ENCODE measurements around the gene ZDHHC11. TPM values are rescaled to one million over a fixed set of nuclear protein-coding genes. Genes with fewer than 3 reads are reported as not detected.

The ZDHHC11 gene
- polyA plus RNA-seq, 4 donors, result 4.9 to 40.5 (median 6.5) TPM

- DNase-seq (peak in 1 of 2 donors; percentile 66), FAIRE-seq (no peak)
- Histone ChIP-seq H3K4me1 (ENCODE audit: control insufficient read depth in 3 of 3, insufficient read depth in 2 of 3, low read depth in 1 of 3, low read length in 2 of 3) (peaks cover 13 to 45% (median 21%) of the 10 kb centered on the region in 3 donors), H3K36me3 (ENCODE audit: control insufficient read depth in 3 of 3, insufficient read depth in 2 of 3, low read depth in 1 of 3, low read length in 3 of 3) (peaks cover 0 to 41% (median 0%) of the 10 kb centered on the region in 3 donors), H3K4me3 (ENCODE audit: low read depth in 1 of 3, low read length in 3 of 3) (no peak overlapping the region), H3K27ac (ENCODE audit: low read depth in 1 of 3, low read length in 2 of 3) (no peak overlapping the region), H3K9me3 (ENCODE audit: control insufficient read depth in 2 of 2, insufficient read depth in 1 of 2, low read depth in 1 of 2, low read length in 1 of 2) (peaks cover 0 to 11% of the 10 kb centered on the region in 2 donors), H3K27me3 (ENCODE audit: control insufficient read depth in 3 of 3, insufficient read depth in 3 of 3, low read length in 3 of 3) (no peaks in the 10 kb centered on the region)
- WGBS, 3 donors, result 92 to 94% (median 94%) methylated on average over 23 to 24 of the region's 24 CpGs
Measured at GRCh38 chr5:760363-761058, 90.3 kb downstream of the ZDHHC11 start.

GRCh38 chr5:759781-760362 lies 90.9 kb downstream of the ZDHHC11 start:
- Histone ChIP-seq H3K4me3 (ENCODE audit: low read depth in 1 of 3, low read length in 3 of 3) (no peak overlapping the region), H3K9me3 (ENCODE audit: control insufficient read depth in 2 of 2, insufficient read depth in 1 of 2, low read depth in 1 of 2, low read length in 1 of 2) (peaks cover 0 to 11% of the 10 kb centered on the region in 2 donors), H3K27ac (ENCODE audit: low read depth in 1 of 3, low read length in 2 of 3) (peak overlapping the region in 2 of 3 donors; percentile 85 to 90), H3K27me3 (ENCODE audit: control insufficient read depth in 3 of 3, insufficient read depth in 3 of 3, low read length in 3 of 3) (no peaks in the 10 kb centered on the region), H3K4me1 (ENCODE audit: control insufficient read depth in 3 of 3, insufficient read depth in 2 of 3, low read depth in 1 of 3, low read length in 2 of 3) (peaks cover 13 to 45% (median 21%) of the 10 kb centered on the region in 3 donors), H3K36me3 (ENCODE audit: control insufficient read depth in 3 of 3, insufficient read depth in 2 of 3, low read depth in 1 of 3, low read length in 3 of 3) (peaks cover 0 to 40% (median 0%) of the 10 kb centered on the region in 3 donors)
- peak in 1 of 2 donors; percentile 27 for DNase-seq
- FAIRE-seq, result no peak
- WGBS, 3 donors, result 89 to 94% (median 91%) methylated on average over 19 to 22 of the region's 22 CpGs

- Histone ChIP-seq H3K4me3 (ENCODE audit: low read depth in 1 of 3, low read length in 3 of 3) (no peak overlapping the region), H3K27me3 (ENCODE audit: control insufficient read depth in 3 of 3, insufficient read depth in 3 of 3, low read length in 3 of 3) (no peaks in the 10 kb centered on the region), H3K9me3 (ENCODE audit: control insufficient read depth in 2 of 2, insufficient read depth in 1 of 2, low read depth in 1 of 2, low read length in 1 of 2) (peaks cover 0 to 11% of the 10 kb centered on the region in 2 donors), H3K36me3 (ENCODE audit: control insufficient read depth in 3 of 3, insufficient read depth in 2 of 3, low read depth in 1 of 3, low read length in 3 of 3) (peaks cover 0 to 37% (median 0%) of the 10 kb centered on the region in 3 donors), H3K27ac (ENCODE audit: low read depth in 1 of 3, low read length in 2 of 3) (peak overlapping the region in 2 of 3 donors; percentile 85 to 90), H3K4me1 (ENCODE audit: control insufficient read depth in 3 of 3, insufficient read depth in 2 of 3, low read depth in 1 of 3, low read length in 2 of 3) (peaks cover 13 to 45% (median 21%) of the 10 kb centered on the region in 3 donors)
- 13 to 33% (median 32%) methylated on average over 31 to 33 of the region's 33 CpGs for WGBS, 3 donors
- DNase-seq, result peak; percentile 85 to 99
- FAIRE-seq, result no peak
Measured at GRCh38 chr5:759111-759751, 91.6 kb downstream of the ZDHHC11 start.

GRCh38 chr5:758698-759053 lies 92.1 kb downstream of the ZDHHC11 start:
- DNase-seq (no peak), FAIRE-seq (no peak)
- H3K27ac ChIP-seq (ENCODE audit: low read depth in 1 of 3, low read length in 2 of 3), result peak overlapping the region; percentile 28 to 90 (median 85)

GRCh38 chr5:757931-758697 lies 92.7 kb downstream of the ZDHHC11 start:
- H3K4me1 ChIP-seq (ENCODE audit: control insufficient read depth in 3 of 3, insufficient read depth in 2 of 3, low read depth in 1 of 3, low read length in 2 of 3), result peaks cover 13 to 45% (median 21%) of the 10 kb centered on the region in 3 donors
- FAIRE-seq (no peak), DNase-seq (peak; percentile 49 to 92)
- peaks cover 0 to 11% of the 10 kb centered on the region in 2 donors for H3K9me3 ChIP-seq (ENCODE audit: control insufficient read depth in 2 of 2, insufficient read depth in 1 of 2, low read depth in 1 of 2, low read length in 1 of 2)
- WGBS, 3 donors, result 39 to 57% (median 42%) methylated on average over 21 of the region's 21 CpGs
- H3K36me3 ChIP-seq (ENCODE audit: control insufficient read depth in 3 of 3, insufficient read depth in 2 of 3, low read depth in 1 of 3, low read length in 3 of 3), result peaks cover 0 to 32% (median 0%) of the 10 kb centered on the region in 3 donors
- no peaks in the 10 kb centered on the region for H3K27me3 ChIP-seq (ENCODE audit: control insufficient read depth in 3 of 3, insufficient read depth in 3 of 3, low read length in 3 of 3)
- H3K4me3 ChIP-seq (ENCODE audit: low read depth in 1 of 3, low read length in 3 of 3), result no peak overlapping the region
- H3K27ac ChIP-seq (ENCODE audit: low read depth in 1 of 3, low read length in 2 of 3), result peak overlapping the region; percentile 28 to 90 (median 85)

More at GRCh38 chr5:758698-759053, 92.1 kb downstream of the ZDHHC11 start:
- Histone ChIP-seq H3K4me1 (ENCODE audit: control insufficient read depth in 3 of 3, insufficient read depth in 2 of 3, low read depth in 1 of 3, low read length in 2 of 3) (peaks cover 13 to 45% (median 21%) of the 10 kb centered on the region in 3 donors), H3K27me3 (ENCODE audit: control insufficient read depth in 3 of 3, insufficient read depth in 3 of 3, low read length in 3 of 3) (no peaks in the 10 kb centered on the region), H3K36me3 (ENCODE audit: control insufficient read depth in 3 of 3, insufficient read depth in 2 of 3, low read depth in 1 of 3, low read length in 3 of 3) (peaks cover 0 to 32% (median 0%) of the 10 kb centered on the region in 3 donors), H3K9me3 (ENCODE audit: control insufficient read depth in 2 of 2, insufficient read depth in 1 of 2, low read depth in 1 of 2, low read length in 1 of 2) (peaks cover 0 to 11% of the 10 kb centered on the region in 2 donors), H3K4me3 (ENCODE audit: low read depth in 1 of 3, low read length in 3 of 3) (no peak overlapping the region)
- 53 to 65% (median 56%) methylated on average over 15 of the region's 15 CpGs for WGBS, 3 donors

DNA sequence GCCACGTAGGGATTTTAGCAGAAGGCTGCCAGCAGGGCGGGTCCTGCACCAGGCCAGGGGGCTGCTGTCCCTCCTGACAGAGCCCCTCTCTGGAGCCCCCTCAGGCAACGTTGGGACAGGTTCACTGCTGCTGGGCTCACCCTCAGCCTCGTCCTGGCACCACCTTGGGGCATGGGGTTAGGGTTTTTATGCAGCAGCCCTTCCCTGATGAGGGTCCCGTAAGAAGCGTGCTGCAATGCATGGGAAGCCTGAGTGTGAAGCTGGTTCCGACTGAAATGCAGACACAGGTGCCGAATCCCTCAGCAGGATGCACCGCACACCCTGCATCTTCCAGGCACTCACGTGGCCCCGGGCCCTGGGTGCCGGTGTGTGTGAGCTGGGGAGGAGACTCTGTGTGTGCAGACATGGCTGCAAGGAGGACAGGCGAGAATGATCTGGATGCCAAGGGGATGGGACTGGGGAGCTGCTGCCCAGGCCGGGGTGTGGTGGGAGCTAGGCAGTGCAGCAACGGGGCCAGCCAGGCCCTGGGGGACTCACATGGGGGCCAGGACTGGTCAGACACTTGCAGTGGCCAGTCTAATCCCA lies 93.3 kb downstream of the ZDHHC11 start:
- Histone ChIP-seq H3K4me3 (ENCODE audit: low read depth in 1 of 3, low read length in 3 of 3) (no peak overlapping the region), H3K9me3 (ENCODE audit: control insufficient read depth in 2 of 2, insufficient read depth in 1 of 2, low read depth in 1 of 2, low read length in 1 of 2) (peaks cover 0 to 11% of the 10 kb centered on the region in 2 donors), H3K27ac (ENCODE audit: low read depth in 1 of 3, low read length in 2 of 3) (peak overlapping the region in 2 of 3 donors; percentile 85 to 90), H3K27me3 (ENCODE audit: control insufficient read depth in 3 of 3, insufficient read depth in 3 of 3, low read length in 3 of 3) (no peaks in the 10 kb centered on the region), H3K4me1 (ENCODE audit: control insufficient read depth in 3 of 3, insufficient read depth in 2 of 3, low read depth in 1 of 3, low read length in 2 of 3) (peaks cover 13 to 45% (median 21%) of the 10 kb centered on the region in 3 donors), H3K36me3 (ENCODE audit: control insufficient read depth in 3 of 3, insufficient read depth in 2 of 3, low read depth in 1 of 3, low read length in 3 of 3) (peaks cover 0 to 32% (median 0%) of the 10 kb centered on the region in 3 donors)
- DNase-seq (no peak), FAIRE-seq (no peak)
- 60 to 75% (median 73%) methylated on average over 14 to 15 of the region's 15 CpGs for WGBS, 3 donors

GRCh38 chr5:756865-757345 lies 93.9 kb downstream of the ZDHHC11 start:
- WGBS, 3 donors, result 24 to 41% (median 35%) methylated on average over 9 to 11 of the region's 11 CpGs
- Histone ChIP-seq H3K4me3 (ENCODE audit: low read depth in 1 of 3, low read length in 3 of 3) (no peak overlapping the region), H3K36me3 (ENCODE audit: control insufficient read depth in 3 of 3, insufficient read depth in 2 of 3, low read depth in 1 of 3, low read length in 3 of 3) (peaks cover 0 to 31% (median 0%) of the 10 kb centered on the region in 3 donors), H3K9me3 (ENCODE audit: control insufficient read depth in 2 of 2, insufficient read depth in 1 of 2, low read depth in 1 of 2, low read length in 1 of 2) (peaks cover 0 to 11% of the 10 kb centered on the region in 2 donors), H3K27ac (ENCODE audit: low read depth in 1 of 3, low read length in 2 of 3) (peak overlapping the region in 2 of 3 donors; percentile 60 to 90), H3K27me3 (ENCODE audit: control insufficient read depth in 3 of 3, insufficient read depth in 3 of 3, low read length in 3 of 3) (no peaks in the 10 kb centered on the region), H3K4me1 (ENCODE audit: control insufficient read depth in 3 of 3, insufficient read depth in 2 of 3, low read depth in 1 of 3, low read length in 2 of 3) (peaks cover 13 to 45% (median 21%) of the 10 kb centered on the region in 3 donors)
- DNase-seq, result peak; percentile 27 to 94
- FAIRE-seq, result no peak

All from small intestine (tissue), 7 donors.